Left lung (tissue), 10 donors: ENCODE data around the gene WDR53. TPM values are rescaled to one million over a fixed set of nuclear protein-coding genes. Genes with fewer than 3 reads are reported as not detected.
A peak's percentile ranks its signal among the peaks of the same experiment; 100 is the strongest.
"Not testable (repeated sequence)": the region's sequence is repeated elsewhere in the genome, so short reads cannot be mapped to it uniquely, and the experiment has no call there.

Experiments used
- ATAC-seq: fragments of 200-7000 bp; cut with Tn5 transposase; one replicate; pipeline ENCODE4 v1.9.1; 2020; ENCODE audit warnings: moderate library complexity
- DNase-seq, 4 donors: peaks; one replicate each; pipeline ENCODE4 v3.0.0-alpha.2; 2013 to 2020
- H3K27ac ChIP-seq, 2 donors: fragments of 200-600 bp; sonication (generic) in 1 of 2; one replicate each; pipeline versions ENCODE4 v1.5.0 to v1.8.0; 2020 to 2021
- H3K27me3 ChIP-seq, 2 donors: fragments of 200-600 bp; sonication (generic) in 1 of 2; one replicate each; pipeline versions ENCODE4 v1.5.0 to v1.8.0; 2020 to 2021
- H3K36me3 ChIP-seq, 2 donors: fragments of 200-600 bp; sonication (generic) in 1 of 2; one replicate each; pipeline versions ENCODE4 v1.5.0 to v1.8.0; 2020 to 2021
- H3K4me1 ChIP-seq, 2 donors: fragments of 200-600 bp; one replicate each; pipeline ENCODE4 v1.8.0; 2021
- H3K4me3 ChIP-seq, 2 donors: fragments of 200-600 bp; sonication (generic) in 1 of 2; one replicate each; pipeline versions ENCODE4 v1.5.0 to v1.8.0; 2020 to 2021; ENCODE audit warnings: mild to moderate bottlenecking in 1 of 2
- H3K9me3 ChIP-seq, 2 donors: fragments of 200-600 bp; sonication (generic) in 1 of 2; one replicate each; pipeline versions ENCODE4 v1.5.0 to v1.8.0; 2020 to 2021
- CTCF ChIP-seq, 2 donors: fragments of 200-600 bp; sonication (generic) in 1 of 2; IDR thresholded peaks; one replicate each; pipeline versions ENCODE4 v1.5.0 to v1.8.0; 2021; ENCODE audit warnings: antibody characterized with exemption in 2 of 2
- intact Hi-C, 2 donors: fragments of 100-400 bp; cut with DNase I; formaldehyde crosslinking; loops; one replicate each; pipeline versions ENCODE4 v1.11.2 to v1.14.2; 2022
- polyA plus RNA-seq, 6 donors: library from polyadenylated mRNA; unstranded; fragments of 120-200 nt; gene quantifications; one replicate each; pipeline ENCODE4 v1.2.1, GENCODE V29; 2013; ENCODE audit not compliant: insufficient read length in 6 of 6
- total RNA-seq, 2 donors: library from RNA; stranded (reverse); fragmentation: NEBNext Ultra II Directional; extraction: Animal tissue kit (Norgen Biotek cat#: 25700); gene quantifications; one replicate each; pipeline ENCODE4 v1.2.1, GENCODE V29; 2021
- donor health status: DM: no; HTN: yes; CAD: no.
- donor health status: DM: no; HTN: no; CAD: no.

WDR53 gene
- total and polyA plus RNA-seq, 8 donors: 10.2 to 21.8 (median 16.1) TPM

GRCh38 chr3:196514350-196514716 lies 54.0 kb downstream of the WDR53 start:
- intact Hi-C loops: no loop called here
- no peak overlapping the region for H3K27ac ChIP-seq
- no peak for TF ChIP-seq CTCF (IDR thresholded peaks at IDR 0.05)
- no peaks in the 10 kb centered on the region for H3K27me3 ChIP-seq
- H3K4me1 ChIP-seq: no peaks in the 10 kb centered on the region
- H3K9me3 ChIP-seq: peaks cover 0 to 26% of the 10 kb centered on the region in 2 donors
- no peaks in the 10 kb centered on the region for H3K36me3 ChIP-seq
- no peak for DNase-seq
- ATAC-seq: no peak
- H3K4me3 ChIP-seq: no peak overlapping the region

GRCh38 chr3:196513697-196514349 lies 54.5 kb downstream of the WDR53 start:
- intact Hi-C loops: no loop called here
- DNase-seq (no peak), ATAC-seq (no peak)
- Histone ChIP-seq H3K4me3 (no peak overlapping the region), H3K4me1 (no peaks in the 10 kb centered on the region), H3K36me3 (no peaks in the 10 kb centered on the region), H3K9me3 (peaks cover 0 to 21% of the 10 kb centered on the region in 2 donors), H3K27me3 (no peaks in the 10 kb centered on the region), H3K27ac (no peak overlapping the region)
- no peak for TF ChIP-seq CTCF (IDR thresholded peaks at IDR 0.05)

GRCh38 chr3:196511646-196512425 lies 56.5 kb downstream of the WDR53 start:
- intact Hi-C loops, H3K4me3 ChIP-seq, DNase-seq, ATAC-seq, H3K27me3 ChIP-seq, H3K4me1 ChIP-seq, H3K36me3 ChIP-seq, H3K27ac ChIP-seq, H3K9me3 ChIP-seq: not testable (repeated sequence)

- peaks cover 0 to 12% of the 10 kb centered on the region in 2 donors for H3K9me3 ChIP-seq
- H3K36me3 ChIP-seq, ATAC-seq, H3K4me1 ChIP-seq, H3K27me3 ChIP-seq, intact Hi-C loops, H3K27ac ChIP-seq, H3K4me3 ChIP-seq, DNase-seq: not testable (repeated sequence)
These were observed 57.2 kb downstream of the WDR53 start for GRCh38 chr3:196511108-196511507.

- H3K36me3 ChIP-seq: no peaks in the 10 kb centered on the region
- TF ChIP-seq CTCF (IDR thresholded peaks at IDR 0.05): no peak
- no peaks in the 10 kb centered on the region for H3K27me3 ChIP-seq
- intact Hi-C loops: no loop called here
- DNase-seq (no peak), ATAC-seq (no peak)
- H3K4me1 ChIP-seq: peaks cover 3 to 9% of the 10 kb centered on the region in 2 donors
- H3K9me3 ChIP-seq: peaks cover 0 to 12% of the 10 kb centered on the region in 2 donors
- no peak overlapping the region for H3K4me3 ChIP-seq
- no peak overlapping the region for H3K27ac ChIP-seq
These were observed 61.7 kb downstream of the WDR53 start for GRCh38 chr3:196506687-196507086.

GRCh38 chr3:196504556-196504955 lies 63.8 kb downstream of the WDR53 start:
- ATAC-seq (no peak), DNase-seq (no peak)
- Histone ChIP-seq H3K4me3 (no peak overlapping the region), H3K27ac (peak overlapping the region in 1 of 2 donors; percentile 96), H3K27me3 (no peaks in the 10 kb centered on the region), H3K4me1 (peaks cover 9 to 21% of the 10 kb centered on the region in 2 donors), H3K36me3 (no peaks in the 10 kb centered on the region), H3K9me3 (peaks cover 0 to 12% of the 10 kb centered on the region in 2 donors)
- intact Hi-C loops: no loop called here
- TF ChIP-seq CTCF (IDR thresholded peaks at IDR 0.05): no peak
